ENCODE data around the gene DCUN1D5. TPM values are rescaled to one million over a fixed set of nuclear protein-coding genes. Genes with fewer than 3 reads are reported as not detected.

The DCUN1D5 gene
- total RNA-seq, 1 experiment from 2014 or later, result 42.7 TPM

DNA sequence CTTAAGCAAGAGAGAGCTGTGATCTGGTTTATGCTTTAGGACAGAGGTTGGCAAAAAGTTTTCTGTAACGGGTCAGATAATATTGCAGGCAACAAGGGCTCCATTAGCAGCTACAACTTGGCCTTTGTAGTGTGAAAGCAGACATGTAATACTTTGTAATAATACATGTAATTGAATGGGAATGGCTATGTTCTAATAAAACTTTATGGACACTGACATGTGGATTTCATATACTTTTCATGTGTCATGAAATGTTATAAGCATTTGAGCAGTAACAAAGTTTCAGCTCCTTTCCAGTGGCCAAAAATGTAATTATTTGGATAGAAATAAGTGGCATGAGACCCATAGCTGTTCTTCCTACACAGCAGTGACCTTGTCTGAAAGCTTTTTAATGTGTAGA, 20.4 kb upstream of the DCUN1D5 start:
- POLR2A ChIA-PET (ENCODE audit: unreplicated experiment), result no interaction called here
- no peak overlapping the region for H3K4me2 ChIP-seq

DNA sequence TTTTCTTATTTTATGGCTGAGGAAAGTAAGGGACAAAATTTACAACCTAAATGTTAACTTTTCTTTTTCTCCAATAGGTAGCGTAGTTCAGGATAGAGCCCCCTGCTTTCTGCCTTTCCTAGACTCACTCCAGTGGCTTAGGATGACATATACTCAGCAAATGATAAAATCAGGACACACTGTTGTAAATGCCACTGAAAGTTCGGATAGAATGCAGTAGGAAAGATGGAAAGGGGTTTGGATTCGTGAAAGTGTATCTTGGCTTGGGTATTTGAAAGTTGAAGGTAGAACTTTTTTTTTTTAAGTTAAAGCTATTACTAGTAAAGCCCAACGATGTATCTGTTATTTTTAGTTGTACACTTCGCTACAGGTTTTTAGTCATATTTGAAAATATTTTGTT, 19.4 kb upstream of the DCUN1D5 start:
- H3K36me3 ChIP-seq (ENCODE audit: low read depth), result no peaks in the 10 kb centered on the region
- peaks cover 10% of the 10 kb centered on the region; the same call in 1 of the 2 replicates for H3F3A ChIP-seq (ENCODE audit: insufficient read depth, low read depth)
- no peaks in the 10 kb centered on the region for H3K79me2 ChIP-seq (ENCODE audit: low read depth)
- no peak overlapping the region for H3K4me2 ChIP-seq
- ChIA-PET POLR2A (ENCODE audit: unreplicated experiment) (interaction anchor here (0.7 kb wide), 1 partner anchor 33 kb away, joined by 3 read pairs; no protein-coding TSS in a partner anchor), CTCF (no interaction called here)
- no peak for DNase-seq
- no peak overlapping the region for H3K4me3 ChIP-seq
- TF ChIP-seq EZH2 (IDR thresholded peaks at IDR 0.05; ENCODE audit: low read depth) (no peak), CTCF (conservative IDR thresholded peaks at IDR 0.05) (no peak)
- H3K9me3 ChIP-seq (ENCODE audit: insufficient read depth, low read depth), result no peaks in the 10 kb centered on the region
- no peaks in the 10 kb centered on the region for H3K27me3 ChIP-seq (ENCODE audit: insufficient read depth, low read depth)
- no peaks in the 10 kb centered on the region for H4K20me1 ChIP-seq (ENCODE audit: insufficient read depth)
- no peaks in the 10 kb centered on the region for H3K9me2 ChIP-seq (ENCODE audit: insufficient read depth)
- intact Hi-C loops (cut with micrococcal nuclease; ENCODE audit: unreplicated experiment), result no loop called here
- no peaks in the 10 kb centered on the region; the same call in none of the 2 replicates for H3K4me1 ChIP-seq (replicated peaks; ENCODE audit: insufficient read depth)
- no TSS peak for BruUV-seq (replicated peaks)
- no peak overlapping the region for H3K27ac ChIP-seq
- no peak overlapping the region for H2AFZ ChIP-seq

More for the DNA sequence above, 20.4 kb upstream of the DCUN1D5 start:
- no TSS peak for BruUV-seq (replicated peaks)
- no peak overlapping the region for H2AFZ ChIP-seq
- no peaks in the 10 kb centered on the region for H3K36me3 ChIP-seq (ENCODE audit: low read depth)
- no peaks in the 10 kb centered on the region; the same call in none of the 2 replicates for H3K4me1 ChIP-seq (replicated peaks; ENCODE audit: insufficient read depth)
- no peak overlapping the region for H3K27ac ChIP-seq
- H3K27me3 ChIP-seq (ENCODE audit: insufficient read depth, low read depth), result no peaks in the 10 kb centered on the region
- TF ChIP-seq CTCF (conservative IDR thresholded peaks at IDR 0.05), result no peak
- TF ChIP-seq EZH2 (IDR thresholded peaks at IDR 0.05; ENCODE audit: low read depth), result no peak
- CTCF ChIA-PET, result no interaction called here
- no peaks in the 10 kb centered on the region for H4K20me1 ChIP-seq (ENCODE audit: insufficient read depth)
- DNase-seq, result no peak
- intact Hi-C loops (cut with micrococcal nuclease; ENCODE audit: unreplicated experiment), result no loop called here
- no peaks in the 10 kb centered on the region for H3K9me2 ChIP-seq (ENCODE audit: insufficient read depth)
- H3K79me2 ChIP-seq (ENCODE audit: low read depth), result no peaks in the 10 kb centered on the region
- H3K9me3 ChIP-seq (ENCODE audit: insufficient read depth, low read depth), result no peaks in the 10 kb centered on the region
- peaks cover 10% of the 10 kb centered on the region; the same call in 1 of the 2 replicates for H3F3A ChIP-seq (ENCODE audit: insufficient read depth, low read depth)
- no peak overlapping the region for H3K4me3 ChIP-seq

DNA sequence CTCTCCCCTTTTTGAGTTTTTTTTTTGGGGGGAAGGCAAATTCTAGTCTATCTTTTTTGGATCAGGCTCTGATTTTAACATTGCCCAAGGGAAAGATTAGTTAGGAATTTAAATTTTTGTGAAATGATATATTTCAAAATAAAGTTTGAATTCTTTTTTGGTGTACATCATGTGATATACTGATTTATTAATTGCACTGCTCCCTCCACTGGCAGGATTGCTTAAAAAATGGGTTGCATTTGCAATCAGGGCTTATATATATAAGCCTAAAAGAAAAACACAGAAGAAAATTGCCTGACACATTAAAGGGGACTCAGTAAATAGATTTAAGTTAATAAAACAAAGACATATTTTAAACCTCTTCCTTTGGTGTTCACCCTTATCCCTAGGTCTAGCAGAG, 18.4 kb upstream of the DCUN1D5 start:
- Histone ChIP-seq H3K36me3 (ENCODE audit: low read depth) (no peaks in the 10 kb centered on the region), H4K20me1 (ENCODE audit: insufficient read depth) (no peaks in the 10 kb centered on the region), H3K79me2 (ENCODE audit: low read depth) (no peaks in the 10 kb centered on the region), H3K27me3 (ENCODE audit: insufficient read depth, low read depth) (no peaks in the 10 kb centered on the region), H3K4me1 (replicated peaks; ENCODE audit: insufficient read depth) (no peaks in the 10 kb centered on the region; the same call in none of the 2 replicates), H3K27ac (no peak overlapping the region), H2AFZ (no peak overlapping the region), H3K9me2 (ENCODE audit: insufficient read depth) (no peaks in the 10 kb centered on the region), H3K9me3 (ENCODE audit: insufficient read depth, low read depth) (no peaks in the 10 kb centered on the region), H3K4me2 (peak overlapping the region; percentile 76), H3K4me3 (peak overlapping the region; percentile 79; the same call in 1 of the 2 replicates), H3F3A (ENCODE audit: insufficient read depth, low read depth) (peaks cover 10% of the 10 kb centered on the region; the same call in 1 of the 2 replicates)
- TF ChIP-seq CTCF (conservative IDR thresholded peaks at IDR 0.05), result peak; percentile 45; the same call in 1 of the 2 replicates
- no peak for TF ChIP-seq EZH2 (IDR thresholded peaks at IDR 0.05; ENCODE audit: low read depth)
- CTCF ChIA-PET, result no interaction called here
- intact Hi-C loops (cut with micrococcal nuclease; ENCODE audit: unreplicated experiment), result no loop called here
- no TSS peak for BruUV-seq (replicated peaks)
- DNase-seq, result no peak
- POLR2A ChIA-PET (ENCODE audit: unreplicated experiment), result no interaction called here

Data from PC-9 (cell line).